Right ventricle myocardium inferior (tissue), 1 donor: ENCODE results near the gene EIF6. TPM values are rescaled to one million over a fixed set of nuclear protein-coding genes. Genes with fewer than 3 reads are reported as not detected.

Experiments used
- ATAC-seq: fragments of 200-7000 bp; cut with Tn5 transposase; one replicate; pipeline ENCODE4 v1.9.1; 2020; ENCODE audit warnings: mild to moderate bottlenecking, moderate library complexity
- DNase-seq: peaks from one replicate; pipeline ENCODE4 v3.0.0; 2021; ENCODE audit errors: missing footprints
- intact Hi-C: fragments of 100-400 bp; cut with DNase I; formaldehyde crosslinking; loops from one replicate; pipeline ENCODE4 v1.11.0; 2022
- total RNA-seq: library from RNA; stranded (reverse); fragmentation: NEBNext Ultra II Directional; extraction: Animal tissue kit (Norgen Biotek cat#: 25700); gene quantifications from one replicate; pipeline ENCODE4 v1.2.1, GENCODE V29; 2021
- donor health status: DM: no; HTN: yes; CAD: no; lungs with severe emphysema.

Gene EIF6
- total RNA-seq, 1 donor from 2014 or later, result 36.5 TPM

DNA sequence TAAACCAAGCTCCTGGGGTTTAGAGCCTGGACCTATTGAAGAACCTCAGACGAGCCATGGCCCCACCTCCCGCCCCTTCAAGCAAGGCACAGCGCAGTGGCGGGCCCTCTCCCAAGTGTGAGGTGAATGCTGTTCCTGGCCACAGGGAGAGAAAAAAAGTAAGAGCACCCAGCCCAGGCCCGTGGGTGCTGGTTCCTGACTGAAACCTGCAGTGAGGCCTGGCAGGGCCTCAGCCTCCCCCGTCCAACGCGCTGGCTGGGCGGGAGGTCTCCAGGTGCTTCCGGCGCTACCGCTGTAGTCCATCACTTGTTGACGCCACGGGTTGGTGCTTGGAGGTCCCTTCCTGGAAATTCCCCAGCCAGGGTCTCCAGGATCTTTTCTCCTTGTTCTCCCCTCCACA, 13.2 kb upstream of the EIF6 start:
- intact Hi-C loops, result no loop called here
- ATAC-seq (no peak), DNase-seq (no peak)

DNA sequence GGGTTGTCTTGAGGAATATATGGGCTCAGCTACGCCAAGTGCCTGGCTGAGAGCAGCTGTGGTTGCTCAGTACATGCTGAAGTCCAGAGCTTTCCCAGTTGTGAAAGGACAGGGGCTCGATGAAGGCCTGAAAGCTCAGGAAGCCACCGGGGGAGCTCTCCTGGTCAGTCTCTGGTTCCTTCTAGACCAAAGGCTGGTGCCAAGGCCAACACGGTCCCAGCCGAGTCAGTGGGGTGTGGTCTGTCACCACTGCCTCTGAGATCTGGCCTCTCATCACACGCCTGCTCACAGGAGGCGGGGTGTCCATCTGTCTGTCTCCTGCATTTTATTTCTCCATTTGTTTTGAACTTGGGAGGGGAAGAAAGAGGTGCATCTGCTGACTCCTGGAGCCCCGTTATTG, 12.6 kb upstream of the EIF6 start:
- ATAC-seq (no peak), DNase-seq (no peak)
- intact Hi-C loops, result no loop called here

DNA sequence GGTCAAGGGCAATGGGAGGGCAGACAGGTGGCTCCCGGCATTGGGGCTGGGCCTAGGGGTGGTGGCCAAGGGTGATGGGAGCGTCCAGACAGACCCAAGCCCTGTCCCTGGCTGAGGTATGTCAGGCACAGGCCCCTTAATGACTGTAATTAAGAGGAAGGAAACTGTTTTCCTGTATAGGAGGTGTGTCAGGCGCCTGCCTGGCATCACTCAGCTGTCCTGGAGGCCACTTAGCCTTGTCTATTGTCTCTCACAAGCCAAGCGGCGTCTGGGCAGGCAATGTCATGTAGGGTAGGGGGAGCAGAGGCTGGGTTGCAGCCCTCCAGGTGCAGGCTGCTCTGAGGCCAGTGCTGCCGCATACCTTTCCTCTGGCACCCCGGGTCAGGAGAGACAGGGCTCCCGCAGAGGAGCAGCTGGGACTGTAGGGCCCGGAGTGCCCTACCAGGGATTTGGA, 11.6 kb upstream of the EIF6 start:
- DNase-seq, result no peak
- ATAC-seq, result no peak
- intact Hi-C loops, result no loop called here

DNA sequence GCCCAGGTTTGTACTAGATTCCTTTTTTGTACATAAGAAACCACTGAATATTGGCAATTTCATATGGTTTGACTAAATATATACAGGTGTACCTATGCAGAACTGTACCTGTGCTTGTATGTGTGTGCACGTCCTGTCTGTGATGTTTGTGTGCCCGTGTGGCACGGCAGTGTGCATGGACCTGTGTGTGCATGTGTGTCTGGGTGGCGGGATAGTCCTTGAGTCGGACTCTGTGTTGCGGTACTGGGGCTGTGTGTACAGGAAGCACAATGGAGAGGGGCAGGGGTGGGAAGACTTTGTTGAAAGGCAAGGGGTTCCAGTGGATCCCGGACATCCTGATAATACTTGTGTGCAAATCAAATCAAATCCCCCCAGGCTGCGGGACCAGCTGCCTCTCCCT, 11.1 kb upstream of the EIF6 start:
- intact Hi-C loops, result no loop called here
- DNase-seq, result no peak
- ATAC-seq, result no peak

DNA sequence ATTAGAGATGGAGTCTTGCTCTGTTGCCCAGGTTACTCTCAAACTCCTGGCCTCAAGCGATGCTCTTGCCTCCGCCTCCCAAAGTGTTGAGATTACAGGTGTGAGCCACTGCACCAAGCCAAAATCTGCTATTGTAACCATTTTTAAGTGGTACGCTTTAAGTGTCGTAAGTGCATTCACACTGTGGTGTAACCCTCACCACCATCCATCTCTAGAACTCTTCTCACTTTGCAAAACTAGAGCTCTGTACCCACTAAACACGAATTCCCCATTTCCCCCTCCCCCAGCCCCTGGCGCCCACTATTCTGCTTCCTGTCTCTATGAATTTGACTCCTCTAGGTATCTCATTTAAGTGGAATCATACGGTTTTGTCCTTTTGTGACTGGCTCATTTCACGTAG, 10.5 kb upstream of the EIF6 start:
- intact Hi-C loops, result no loop called here
- no peak for ATAC-seq
- DNase-seq, result no peak

DNA sequence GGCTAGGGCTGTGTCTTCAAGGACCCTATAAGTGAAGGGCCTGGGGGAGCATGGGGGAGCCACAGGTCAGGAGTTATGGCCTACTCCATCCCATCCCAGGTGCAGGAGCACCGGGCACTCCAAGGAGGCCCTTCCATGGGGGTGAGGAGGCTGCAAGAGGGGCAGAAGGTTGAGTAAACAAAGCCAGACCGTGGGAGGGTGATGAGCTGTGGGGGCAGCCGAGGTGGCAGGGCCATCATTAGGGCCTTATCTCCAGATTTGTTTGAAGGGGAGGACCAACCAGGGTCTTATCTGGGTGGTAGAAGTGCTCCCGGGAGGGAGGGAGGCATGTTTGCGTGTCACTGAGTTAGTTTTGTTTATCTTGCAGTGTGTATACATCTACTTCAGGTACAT, 9.7 kb upstream of the EIF6 start:
- intact Hi-C loops, result no loop called here
- no peak for ATAC-seq

DNA sequence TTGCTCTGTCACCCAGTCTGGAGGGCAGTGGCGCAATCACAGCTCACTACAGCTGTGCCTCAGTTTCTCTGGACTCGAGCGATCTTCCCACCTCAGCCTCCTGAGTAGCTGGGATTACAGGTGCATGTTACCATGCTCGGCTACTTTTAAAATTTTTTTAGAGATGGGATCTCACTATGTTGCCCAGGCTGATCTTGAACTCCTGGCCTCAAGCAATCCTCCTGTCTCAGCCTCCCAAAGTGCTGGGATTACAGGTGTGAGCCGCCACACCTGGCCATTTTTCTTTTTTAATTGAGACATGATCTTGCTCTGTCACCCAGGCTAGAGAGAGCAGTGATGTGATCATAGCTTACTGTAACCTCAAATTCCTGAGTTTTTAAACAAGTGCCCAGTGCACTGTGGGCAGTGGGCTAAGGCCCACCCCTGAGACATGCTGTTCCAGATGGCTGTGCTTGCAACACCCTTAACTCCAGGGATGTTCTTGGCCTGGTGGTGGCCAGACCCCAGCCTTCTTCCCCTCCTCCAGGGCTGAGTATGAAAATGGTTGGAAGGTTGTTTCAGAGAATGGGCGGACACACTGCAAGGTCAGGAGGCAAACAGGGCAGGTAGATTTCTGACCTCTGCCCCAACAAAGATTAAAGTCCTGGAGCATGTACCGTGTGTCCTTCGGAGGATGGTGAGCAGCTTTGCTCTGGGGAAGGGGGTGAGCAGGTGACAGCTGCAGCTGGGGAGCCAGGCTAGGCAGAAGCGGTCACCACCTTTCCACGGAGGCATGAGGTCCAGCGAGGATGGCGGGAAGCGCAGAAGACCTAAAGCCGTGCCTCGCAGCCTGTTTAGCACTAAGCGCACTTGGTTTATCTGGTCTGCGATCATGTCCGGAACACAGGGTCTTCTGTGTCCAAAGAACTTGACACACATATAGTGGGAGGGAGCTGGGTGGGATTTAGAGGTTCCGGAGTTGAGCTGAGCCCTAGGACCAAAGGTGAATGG, 9.0 kb upstream of the EIF6 start:
- intact Hi-C loops, result no loop called here
- ATAC-seq (no peak), DNase-seq (no peak)

More for the DNA sequence above, 9.7 kb upstream of the EIF6 start:
- no peak for DNase-seq

DNA sequence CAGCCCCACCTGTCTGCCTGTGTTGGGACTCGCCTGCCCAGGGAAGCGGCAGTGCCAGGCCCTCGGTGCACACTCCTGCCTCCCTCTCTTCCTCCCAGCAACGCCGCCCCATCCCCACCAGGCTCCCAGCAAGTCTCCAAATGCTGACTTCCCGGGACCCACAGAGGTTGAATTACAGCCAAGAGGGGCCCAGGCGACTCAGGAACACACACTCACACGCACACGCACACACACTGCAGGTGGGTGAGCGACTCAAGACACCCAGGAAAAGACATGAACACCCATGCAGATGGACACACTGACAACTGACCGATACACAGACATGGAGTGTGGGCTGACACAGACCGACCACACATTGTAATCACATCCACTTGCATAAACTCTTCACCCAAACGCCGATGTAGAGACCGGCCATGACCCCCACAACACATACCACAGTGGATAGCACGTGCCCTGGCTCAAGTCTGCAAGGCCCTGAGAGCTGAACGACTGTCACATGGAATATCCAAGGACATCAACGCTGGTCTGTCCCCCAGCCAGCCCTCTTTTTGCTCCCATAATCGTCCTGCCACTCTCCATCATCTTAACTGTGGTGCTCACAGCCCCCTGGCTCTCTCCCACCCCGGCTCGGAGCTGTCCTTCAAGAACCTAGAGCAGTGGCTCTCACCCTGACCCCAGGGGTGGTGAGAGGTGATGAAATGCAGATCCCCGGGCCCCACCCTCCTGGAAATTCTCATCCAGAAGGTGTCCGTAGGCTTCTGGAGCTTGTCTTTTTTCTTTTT, 8.1 kb upstream of the EIF6 start:
- intact Hi-C loops, result no loop called here
- no peak for ATAC-seq
- DNase-seq, result no peak

DNA sequence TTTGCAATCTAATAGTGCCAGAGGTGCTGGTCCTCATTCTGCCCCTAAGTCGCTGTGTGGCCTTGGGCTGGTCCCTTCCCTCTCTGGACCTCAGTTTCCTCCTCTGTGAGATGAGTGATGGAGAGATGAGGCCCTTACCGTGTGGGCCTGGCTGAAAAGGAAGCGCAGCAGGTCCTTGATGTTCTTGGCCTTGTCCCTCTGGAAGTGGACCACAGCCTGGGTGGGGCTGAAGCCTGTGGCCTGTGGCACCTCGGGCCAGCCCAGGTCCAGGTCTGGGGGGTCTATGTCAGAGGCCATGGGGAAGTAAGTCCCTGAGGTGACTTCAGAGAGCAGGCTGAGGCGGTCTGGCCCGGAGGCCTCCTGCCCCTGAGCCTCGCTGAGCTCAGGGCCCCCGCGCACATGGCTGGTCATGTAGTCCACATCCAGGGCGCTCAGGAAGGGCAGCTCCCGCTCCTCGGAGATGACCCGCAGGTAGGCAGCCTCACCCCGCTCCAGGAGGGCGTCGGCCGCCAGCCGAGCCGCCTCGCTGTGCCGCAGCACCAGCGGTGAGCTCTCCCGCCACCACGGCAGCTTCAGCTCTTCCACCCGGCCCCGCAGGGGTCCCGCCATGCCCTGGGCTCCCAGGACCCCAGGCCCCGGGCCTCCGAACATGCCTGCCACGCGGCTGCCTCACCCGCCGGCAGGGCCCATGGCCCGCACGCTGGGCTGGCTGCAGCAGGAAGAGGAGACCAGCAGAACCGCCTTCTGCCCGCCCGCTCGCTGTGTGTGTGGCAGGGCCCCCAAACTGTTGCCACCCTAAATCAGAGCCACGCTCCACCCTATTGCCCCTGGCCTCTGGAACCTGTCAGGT, 7.3 kb upstream of the EIF6 start, which contains the start of gene FAM83C:
FAM83C (minus strand) TSS at position 772 of the 850 bp plus-strand sequence; CDS start at position 651, 121 bp downstream.
- DNase-seq (no peak), ATAC-seq (no peak)
- intact Hi-C loops, result no loop called here

DNA sequence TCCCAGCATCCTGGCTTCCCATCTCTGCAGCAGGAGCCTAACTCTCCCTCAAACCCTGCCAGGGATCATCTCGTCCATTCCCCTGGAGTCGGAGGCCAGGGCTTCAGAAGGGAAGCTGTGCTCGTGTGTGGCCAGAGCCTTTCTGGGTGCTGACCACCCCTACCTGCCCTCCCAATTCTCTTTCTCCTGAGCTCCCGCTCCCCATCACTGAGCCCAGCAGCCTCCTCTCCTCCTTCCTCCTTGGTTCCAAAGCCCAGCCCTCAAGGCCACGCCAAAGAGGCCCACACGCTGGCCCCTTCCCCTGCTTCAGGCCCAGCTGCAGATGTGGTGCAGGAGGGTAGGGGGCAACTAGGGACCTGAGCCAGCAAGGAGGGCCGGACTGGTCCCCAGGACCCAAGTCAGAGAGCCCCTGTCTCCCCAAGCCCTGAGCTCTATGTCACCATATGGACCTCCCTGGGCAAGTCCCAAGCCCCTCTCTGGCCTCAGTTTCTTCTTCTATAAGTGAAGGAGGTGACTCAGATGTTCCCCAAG, 6.4 kb upstream of the EIF6 start:
- DNase-seq, result no peak
- ATAC-seq, result no peak
- intact Hi-C loops, result no loop called here

DNA sequence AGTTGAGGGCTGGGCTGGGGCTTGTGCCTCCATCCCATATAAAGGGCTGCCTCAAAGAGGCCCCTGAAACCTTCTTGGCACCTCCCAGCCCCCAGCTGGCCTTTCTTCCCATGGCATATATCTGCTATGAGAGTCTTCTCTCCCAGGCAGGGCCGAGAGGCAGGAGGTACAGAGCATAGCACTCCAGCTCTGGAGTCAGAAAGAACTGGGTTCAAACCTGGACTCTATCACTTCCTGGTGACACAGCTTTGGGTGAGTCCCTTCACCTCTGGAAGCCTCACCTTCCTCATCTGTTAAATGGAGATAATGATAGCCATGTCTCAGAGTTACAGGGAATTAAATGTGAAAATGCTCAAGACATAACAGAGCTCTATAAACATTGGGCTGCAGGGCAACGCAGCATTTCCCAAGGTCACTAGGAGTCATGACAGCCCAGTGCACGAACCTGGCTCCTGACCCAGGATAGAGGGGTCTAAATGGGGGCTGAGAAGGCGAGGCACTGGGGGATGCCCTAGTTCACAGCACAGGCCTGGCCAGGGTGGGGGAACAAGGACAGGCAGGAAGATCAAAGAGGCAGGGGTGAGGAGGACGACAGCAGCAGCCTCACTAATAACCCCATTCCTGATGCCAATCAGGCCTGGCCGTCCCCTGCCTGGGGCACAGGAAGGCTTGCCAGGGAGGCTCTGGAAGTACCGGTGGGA, 5.8 kb upstream of the EIF6 start:
- DNase-seq (no peak), ATAC-seq (no peak)
- intact Hi-C loops, result no loop called here

DNA sequence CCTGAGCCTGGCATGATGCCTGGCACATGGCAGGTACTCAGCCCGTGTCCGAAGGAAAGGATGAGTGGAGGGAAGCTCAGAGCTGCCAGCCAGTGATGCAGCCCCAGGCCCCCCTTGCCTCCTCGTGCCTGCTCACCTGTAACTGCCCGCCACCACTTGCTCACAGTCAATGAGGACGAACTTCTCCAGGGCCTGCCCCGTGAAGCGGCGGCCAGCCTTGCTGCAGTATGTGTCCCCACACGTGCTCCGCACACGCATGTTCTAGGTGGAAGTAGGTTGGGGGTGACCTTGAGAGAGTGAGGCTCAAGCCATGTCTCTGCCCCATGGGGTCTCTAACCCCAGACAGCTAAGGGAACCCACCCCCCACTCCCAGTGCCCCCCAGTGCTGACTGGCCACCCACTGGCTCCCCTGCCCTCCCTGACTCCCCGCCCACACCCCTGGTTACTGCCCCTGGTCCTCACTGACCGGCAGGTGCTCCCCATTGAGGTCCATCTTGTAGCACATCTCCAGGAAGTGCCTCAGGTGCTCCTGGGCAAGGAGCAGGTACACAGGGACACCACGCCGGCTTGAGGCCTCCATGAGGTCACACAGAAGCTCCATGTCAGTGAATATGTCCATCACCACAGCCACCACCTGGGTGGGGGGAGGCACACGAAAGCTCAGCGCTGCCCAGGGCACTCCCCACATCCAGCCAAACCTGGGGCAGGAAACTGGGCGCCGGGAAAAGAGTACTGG, 3.9 kb upstream of the EIF6 start:
- intact Hi-C loops, result no loop called here
- ATAC-seq (no peak), DNase-seq (no peak)

DNA sequence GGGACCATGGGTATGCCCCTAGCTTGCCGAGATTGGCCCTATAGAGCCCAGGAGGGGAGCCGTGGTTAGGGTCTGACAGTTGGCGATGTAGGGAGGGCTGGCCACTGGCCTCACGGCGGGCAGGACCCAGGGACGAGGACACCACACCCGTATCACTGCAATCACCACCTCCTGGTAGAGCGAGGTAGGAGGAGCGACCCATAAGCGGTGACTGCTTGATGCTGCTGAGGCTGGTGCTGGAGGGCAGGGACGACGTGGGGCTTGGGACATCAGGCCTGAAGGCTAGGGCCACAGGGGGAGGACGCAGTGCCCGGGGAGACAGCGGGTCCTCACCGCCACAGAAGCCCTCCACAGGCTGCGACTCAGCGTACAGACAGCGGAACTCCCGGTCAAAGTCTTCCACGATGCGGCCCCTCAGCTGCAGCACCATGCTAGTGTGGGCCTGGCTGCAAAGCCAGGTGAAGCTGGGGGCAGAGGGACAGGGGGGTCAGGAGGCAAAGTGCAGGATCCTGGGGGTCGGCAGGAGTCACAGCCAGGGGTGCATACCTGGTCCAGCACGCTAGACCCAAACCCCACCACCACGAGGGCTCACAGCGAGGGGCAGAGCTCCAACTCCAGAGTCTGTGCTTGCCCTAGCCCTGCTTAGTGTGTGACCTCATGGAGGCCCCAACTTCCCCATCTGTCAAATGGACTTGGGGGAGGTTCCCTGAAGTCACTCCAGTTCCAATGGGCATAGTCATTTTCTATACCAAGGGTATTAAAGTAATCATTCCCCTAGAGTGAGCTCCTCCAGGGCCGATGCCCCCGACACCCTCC, 3.1 kb upstream of the EIF6 start:
- intact Hi-C loops, result no loop called here
- DNase-seq (no peak), ATAC-seq (no peak)

DNA sequence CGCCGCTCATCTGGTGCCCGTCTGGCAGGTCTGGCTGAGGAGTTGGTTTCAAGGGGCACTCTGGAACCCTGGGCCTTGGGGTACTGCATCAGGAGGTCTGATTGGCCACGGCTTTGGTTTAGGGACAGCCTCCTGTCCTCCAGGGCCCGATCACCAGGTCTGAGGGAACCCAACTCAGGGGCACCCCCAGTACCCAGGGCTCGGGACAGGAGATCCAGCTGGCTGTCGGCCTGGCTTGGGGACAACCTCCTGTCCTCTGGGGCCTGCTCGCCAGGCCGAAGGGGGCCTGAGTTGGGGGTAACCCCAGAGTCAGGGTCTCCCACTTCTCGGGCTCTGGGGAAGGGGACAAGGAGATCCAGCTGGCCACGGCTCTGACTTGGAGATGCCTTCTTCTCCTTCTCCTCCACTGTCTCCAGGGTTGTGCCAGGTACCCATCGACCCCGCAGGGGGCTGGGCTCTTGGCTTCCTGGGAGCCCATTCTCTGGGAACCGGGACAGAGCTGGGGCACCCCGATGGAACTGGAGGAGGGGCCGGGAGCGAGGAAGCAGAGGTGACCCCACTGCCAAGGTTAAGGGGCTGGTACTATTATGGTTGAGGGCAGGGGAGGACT, 2.4 kb upstream of the EIF6 start:
- DNase-seq (no peak), ATAC-seq (no peak)
- intact Hi-C loops, result no loop called here

DNA sequence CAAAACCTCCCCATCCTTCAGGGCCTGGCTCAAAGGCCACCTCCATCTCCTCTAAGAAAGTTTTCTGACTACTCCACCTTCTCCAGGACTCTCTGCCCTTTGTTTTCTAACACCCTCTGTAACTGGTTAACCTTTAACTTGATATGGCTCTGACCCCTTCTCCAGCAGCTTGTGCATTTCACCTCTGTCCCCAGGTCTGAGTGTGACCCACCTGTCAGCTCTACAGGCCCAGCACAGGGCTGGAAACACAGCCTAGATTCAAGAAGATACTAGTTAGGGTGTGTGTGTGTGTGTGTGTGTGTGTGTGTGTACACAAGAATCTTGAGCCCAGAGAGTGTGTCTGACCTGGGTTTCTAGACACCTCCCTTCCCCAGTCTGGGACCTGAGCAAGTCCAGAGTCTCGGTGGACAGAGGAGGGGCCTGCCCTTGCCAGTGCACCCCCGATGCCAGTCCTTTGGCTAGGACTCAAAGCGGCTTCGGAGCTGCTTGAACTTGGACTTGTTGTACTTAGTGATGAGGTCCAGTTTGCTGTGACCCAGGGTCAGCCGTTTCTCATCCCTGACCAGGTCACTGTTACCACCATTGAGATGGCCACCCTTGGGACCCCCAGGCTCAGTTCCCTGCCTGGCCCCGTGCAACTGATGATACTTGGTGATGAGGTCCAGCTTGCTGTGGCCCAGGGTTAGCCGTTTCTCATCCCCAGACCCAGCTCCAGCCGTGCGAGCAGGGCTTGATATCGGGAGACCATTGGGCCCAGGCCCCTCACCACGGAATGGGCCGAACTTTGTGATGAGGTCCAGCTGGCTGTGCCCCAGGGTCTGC, 1.7 kb upstream of the EIF6 start:
- DNase-seq (no peak), ATAC-seq (no peak)
- intact Hi-C loops, result no loop called here

DNA sequence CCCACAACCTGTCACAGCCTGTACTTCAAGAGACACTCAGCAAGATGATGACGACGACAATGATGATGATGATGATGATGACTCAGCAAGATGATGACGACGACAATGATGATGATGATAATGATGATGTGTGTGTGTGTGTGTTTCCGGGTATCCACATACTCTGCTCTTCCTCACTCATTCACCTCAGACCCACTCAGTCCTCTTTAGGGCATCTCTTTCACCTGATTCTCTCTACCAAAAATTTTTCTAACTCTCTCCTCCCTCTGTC, 1.2 kb upstream of the EIF6 start:
- ATAC-seq (no peak), DNase-seq (no peak)
- intact Hi-C loops, result no loop called here
